Activated CD4-positive, alpha-beta T cell treated with anti-CD3 and anti-CD28 coated beads for 1 hour (primary cell): ENCODE data around the gene PIPOX.

Experiments
- DNase-seq: peaks from one replicate; pipeline ENCODE4 v3.0.0-alpha.2; 2020

PIPOX gene

GRCh38 chr17:29049541-29050145 lies 6.7 kb downstream of the PIPOX start:
- DNase-seq = no peak

GRCh38 chr17:29050176-29050575 lies 7.2 kb downstream of the PIPOX start:
- DNase-seq = no peak

- no peak for DNase-seq
Measured at GRCh38 chr17:29051194-29051593, 8.3 kb downstream of the PIPOX start.

DNA sequence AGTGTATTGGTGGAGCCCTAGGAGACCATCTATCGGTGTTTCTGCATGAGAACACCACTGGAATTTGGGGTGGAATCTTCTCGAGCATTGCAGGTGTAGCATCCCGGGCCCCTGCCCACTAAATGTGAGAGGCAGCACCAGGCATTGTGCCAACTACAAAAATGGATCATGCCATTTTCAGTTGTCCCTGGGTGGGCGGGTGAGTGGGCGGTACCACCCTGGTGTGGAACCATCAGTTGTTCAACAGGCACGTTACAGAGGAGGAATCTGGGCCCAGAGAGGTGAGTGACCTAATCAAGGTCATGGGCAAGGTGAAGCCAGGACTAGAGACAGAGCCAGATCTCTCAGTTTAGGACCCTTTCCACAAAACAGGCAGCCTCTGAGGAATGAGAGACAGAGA lies 8.8 kb downstream of the PIPOX start:
- DNase-seq = no peak

GRCh38 chr17:29054835-29055234 lies 11.9 kb downstream of the PIPOX start:
- no peak for DNase-seq

GRCh38 chr17:29057361-29057760 lies 14.4 kb downstream of the PIPOX start:
- DNase-seq = no peak

- no peak for DNase-seq
Measured at GRCh38 chr17:29058391-29058790, 15.4 kb downstream of the PIPOX start.

DNA sequence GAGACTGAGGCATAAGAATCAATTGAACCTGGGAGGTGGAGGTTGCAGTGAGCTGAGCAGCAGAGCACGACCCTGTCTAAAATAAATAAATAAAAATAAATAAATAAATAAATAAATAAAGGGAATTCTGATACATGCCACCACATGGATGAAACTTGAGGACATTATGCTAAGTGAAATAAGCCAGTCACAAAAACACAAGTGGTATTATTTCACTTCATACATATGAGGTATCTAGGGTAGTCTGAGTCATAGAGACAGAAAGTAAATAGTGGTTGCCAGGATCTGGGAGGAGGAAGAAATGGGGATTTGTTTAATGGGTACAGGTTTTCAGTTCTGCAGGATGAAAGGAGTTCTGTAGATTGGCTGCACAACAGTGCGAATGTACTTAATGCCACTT lies 16.3 kb downstream of the PIPOX start:
- no peak for DNase-seq

DNA sequence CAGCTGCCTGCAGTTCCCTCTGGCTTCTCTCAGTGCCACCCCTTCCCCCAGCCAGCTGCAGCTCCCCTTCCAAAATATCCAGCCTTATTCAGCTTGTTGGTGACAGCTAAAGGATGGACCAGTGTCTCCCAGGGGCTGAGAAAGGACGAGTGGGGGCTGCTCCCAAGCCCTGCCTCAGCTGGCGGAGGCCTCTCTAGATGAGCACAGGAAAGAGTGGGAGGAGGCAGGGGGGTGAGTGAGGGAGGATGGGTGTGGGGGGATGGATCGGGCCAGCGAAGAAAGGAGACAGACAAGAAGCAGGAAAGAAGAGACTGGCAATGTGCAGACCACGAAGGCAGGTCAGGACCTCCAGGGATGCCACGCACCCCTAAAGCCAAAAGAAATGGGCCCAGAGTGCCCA lies 17.5 kb downstream of the PIPOX start:
- no peak for DNase-seq

DNA sequence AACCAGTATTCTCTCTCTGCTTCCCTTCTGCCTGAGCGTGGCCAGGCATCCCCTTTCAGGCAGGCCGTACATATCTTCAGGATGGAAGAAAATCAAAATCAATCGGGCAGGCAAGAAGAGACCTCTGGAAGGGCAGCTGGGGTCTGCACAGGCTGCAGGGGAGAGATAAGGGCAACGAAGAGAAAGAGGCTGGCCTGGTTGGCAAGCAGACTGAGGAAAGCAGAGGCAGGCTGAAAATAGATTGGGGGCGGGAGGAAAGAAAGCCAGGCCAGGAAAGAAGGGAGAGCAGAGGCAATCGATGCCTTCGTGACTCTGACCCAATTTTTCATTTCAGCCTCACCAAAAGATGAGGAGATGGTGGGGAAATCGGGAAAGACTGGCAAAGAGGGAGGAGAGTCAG lies 18.1 kb downstream of the PIPOX start:
- DNase-seq = no peak

DNA sequence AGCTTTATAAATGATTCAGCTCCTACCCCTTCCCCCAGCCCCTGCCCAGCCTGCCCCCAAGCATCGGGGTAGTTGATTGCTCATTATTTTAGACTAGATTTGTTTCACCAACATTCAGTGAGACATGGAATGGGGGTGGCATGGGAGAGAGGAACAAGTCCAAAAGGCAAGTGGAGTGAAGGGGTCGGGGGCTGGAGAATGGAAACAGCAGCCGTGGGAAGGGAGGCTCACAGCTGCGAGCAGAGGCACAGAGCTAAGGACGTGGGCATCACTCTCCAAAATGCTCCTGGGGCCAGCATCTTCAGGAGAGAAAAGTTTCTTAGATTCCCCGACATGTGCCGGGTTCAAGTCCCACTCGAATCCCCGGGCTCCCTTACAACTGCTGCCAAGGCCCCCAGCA lies 19.3 kb downstream of the PIPOX start:
- no peak for DNase-seq

GRCh38 chr17:29063992-29064391 lies 21.1 kb downstream of the PIPOX start:
- DNase-seq = no peak

DNA sequence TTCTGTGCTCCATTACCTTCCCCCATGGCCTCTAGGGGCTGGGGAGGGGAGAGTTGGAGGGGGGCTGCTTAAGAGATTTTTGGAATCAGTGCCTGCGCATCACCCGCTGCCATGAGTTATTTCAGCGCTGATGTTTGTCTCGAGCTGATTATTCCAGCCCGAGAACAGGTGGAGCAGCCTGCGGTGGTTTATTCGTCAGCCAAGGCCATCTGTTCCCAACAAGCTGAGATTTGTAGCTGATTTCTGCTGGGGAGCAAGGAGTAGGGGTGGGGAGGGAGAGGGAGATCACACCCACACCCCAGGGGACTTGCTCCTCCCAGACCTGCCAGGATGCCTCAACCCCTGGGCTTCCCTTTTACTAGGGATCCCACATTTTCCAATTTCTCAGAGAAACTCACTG lies 23.1 kb downstream of the PIPOX start:
- no peak for DNase-seq

DNA sequence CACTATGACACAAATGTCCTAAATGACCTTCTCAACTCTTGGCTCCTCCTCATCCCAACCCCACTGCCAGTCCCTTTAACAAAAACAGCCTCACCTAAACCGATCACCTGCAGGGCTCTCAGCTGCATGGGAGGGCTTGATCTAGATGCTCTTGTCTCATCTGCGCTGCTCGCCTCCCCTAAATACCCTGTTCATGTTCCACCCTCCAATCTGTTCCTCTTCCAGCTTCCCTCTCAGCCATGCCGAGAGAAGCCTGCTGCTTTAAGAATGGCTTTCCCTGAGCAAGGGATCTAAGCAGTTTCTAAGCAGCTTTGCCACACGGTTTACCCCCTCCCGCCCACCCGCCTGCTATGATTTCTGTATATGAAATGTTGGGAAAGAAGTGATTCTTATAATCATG lies 23.7 kb downstream of the PIPOX start:
- DNase-seq = no peak

DNA sequence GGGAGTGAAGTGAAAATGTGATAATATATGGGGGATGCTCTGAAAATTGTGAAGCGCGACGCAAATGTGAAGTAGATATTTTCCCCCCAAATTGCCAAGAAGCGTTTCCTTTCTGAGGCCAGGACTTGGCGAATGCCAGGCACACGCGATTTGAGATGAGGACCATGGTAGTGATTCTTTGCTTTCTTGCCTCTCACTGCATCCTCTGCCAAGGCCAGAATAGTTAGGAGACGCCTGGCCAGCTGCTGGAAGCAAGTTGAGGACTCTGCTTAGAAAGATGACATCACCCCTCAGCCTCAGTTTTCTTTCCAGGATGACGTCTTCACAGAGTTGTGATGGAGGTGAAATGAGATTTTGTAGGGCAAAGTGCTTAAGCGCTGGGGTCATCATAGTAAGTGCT lies 25.9 kb downstream of the PIPOX start:
- no peak for DNase-seq

GRCh38 chr17:29069526-29070041 lies 26.6 kb downstream of the PIPOX start:
- no peak for DNase-seq

DNA sequence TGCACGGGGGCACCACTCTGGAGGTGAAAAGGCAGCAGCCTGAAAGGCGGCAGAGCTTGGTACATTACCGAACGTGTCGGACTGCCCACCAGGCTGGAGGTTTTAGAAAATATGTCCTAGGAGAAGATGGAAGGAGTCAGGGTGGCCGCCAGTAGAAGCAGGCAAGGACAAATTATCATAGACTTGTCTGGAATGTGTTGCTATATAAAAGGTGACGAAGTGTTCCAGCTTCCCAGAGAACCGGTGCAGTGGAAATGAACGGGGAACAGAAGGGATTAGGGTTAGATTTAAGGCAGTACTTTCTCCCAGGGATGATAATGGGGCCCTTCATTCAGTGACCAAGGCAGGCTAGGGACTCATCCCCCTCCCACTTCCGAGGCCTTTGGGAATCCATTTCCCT lies 27.4 kb downstream of the PIPOX start:
- no peak for DNase-seq

GRCh38 chr17:29070781-29071180 lies 27.8 kb downstream of the PIPOX start:
- no peak for DNase-seq

GRCh38 chr17:29071303-29071702 lies 28.4 kb downstream of the PIPOX start:
- DNase-seq = no peak

- DNase-seq = no peak
Measured at GRCh38 chr17:29073045-29073444, 30.1 kb downstream of the PIPOX start.

DNA sequence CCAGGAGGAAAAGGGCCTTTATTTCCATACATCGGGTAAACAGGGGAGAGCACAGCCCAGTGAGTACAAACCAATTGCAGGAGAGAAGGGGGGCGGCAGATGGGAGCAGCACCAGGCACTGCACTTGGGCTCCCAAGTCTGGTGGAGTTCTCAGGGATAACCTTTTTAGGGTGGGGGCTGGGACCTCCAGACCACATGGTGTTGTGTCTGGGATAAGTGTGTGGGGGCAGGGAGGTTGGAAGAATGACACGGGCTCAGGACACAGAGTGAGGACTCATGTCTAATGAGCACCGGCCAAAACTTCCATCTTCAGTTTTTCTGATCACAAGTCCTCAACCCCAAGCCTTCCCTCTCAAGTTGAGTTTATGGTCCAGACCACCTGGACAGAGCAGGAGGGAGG lies 30.6 kb downstream of the PIPOX start:
- DNase-seq = no peak

DNA sequence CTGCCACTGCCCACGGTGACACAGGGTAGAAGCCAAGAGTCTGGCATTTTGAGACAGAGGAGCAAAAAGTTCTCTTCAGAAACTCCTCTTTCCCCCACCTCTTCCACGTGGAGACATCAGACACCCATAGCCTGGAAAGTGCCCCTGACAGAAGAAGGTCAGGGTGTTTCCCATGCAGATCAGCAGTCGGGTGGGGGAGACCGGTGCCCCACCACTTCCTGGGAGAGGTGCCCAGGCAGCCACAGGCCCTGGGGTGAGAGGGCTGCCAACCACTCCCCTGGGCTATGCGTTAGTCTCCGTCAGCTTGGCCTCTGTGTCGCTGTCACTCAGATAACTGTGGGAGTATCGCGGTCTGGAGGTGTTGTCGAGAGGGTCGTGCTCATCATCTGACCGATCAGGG lies 31.5 kb downstream of the PIPOX start:
- DNase-seq = no peak

DNA sequence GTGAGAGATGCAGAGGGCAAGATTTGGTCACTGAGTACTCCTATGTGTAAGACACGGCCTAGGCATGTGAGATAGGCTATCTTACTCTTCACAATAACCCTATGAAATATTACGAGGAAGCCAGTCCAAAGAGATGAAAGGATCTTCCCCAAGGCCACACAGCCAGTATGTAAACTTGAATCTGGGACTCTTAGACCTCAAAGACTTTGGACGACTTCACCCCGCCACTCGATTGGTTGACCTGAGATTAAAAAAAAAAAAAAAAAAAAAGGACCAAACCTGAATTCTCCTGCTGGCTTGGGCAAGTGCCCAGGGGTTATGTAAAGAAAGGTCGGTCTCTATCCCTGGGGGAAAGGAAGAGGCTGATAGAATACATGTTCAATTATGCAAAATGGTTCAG lies 33.1 kb downstream of the PIPOX start:
- no peak for DNase-seq

GRCh38 chr17:29076722-29077121 lies 33.8 kb downstream of the PIPOX start:
- DNase-seq = no peak

DNA sequence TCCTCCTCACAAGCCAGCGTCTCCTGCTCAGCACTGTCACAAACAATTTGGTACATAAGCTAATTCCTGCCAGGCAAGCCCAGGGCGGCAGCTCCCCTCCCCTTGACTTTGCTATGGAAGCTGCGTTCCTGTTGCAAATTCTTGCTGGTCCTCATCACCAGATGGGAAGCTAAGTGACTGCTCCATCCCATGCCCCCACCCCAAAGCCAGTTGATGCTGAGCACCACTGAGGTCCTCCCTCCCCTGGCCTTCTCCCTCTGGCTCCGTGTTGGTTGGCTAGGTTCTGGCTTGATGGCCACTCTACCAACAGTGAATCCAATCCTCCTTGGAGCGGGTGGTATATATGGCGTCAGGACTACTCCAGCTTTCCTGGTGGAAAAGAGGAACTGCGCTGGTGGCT lies 34.4 kb downstream of the PIPOX start:
- DNase-seq = no peak
